Endometrial microvascular endothelial cells (primary cell): ENCODE measurements around the gene ACTN1. TPM values are rescaled to one million over a fixed set of nuclear protein-coding genes. Genes with fewer than 3 reads are reported as not detected.

Experiments used
- in situ Hi-C: cut with HindIII; loops from 2 replicates; pipeline ENCODE4 v1.10.0; 2017; ENCODE audit warnings: low sequenced_read_pairs, low pct_unique_long_range_greater_than_20kb; ENCODE audit errors: inconsistent ontology term
- total RNA-seq: library from RNA; depleted of rRNA; stranded (reverse); fragments of >200 nt; gene quantifications from one replicate; pipeline ENCODE4 v1.2.3, GENCODE V29; 2015; ENCODE audit errors: inconsistent ontology term

ACTN1 gene
- total RNA-seq, 1 donor from 2014 or later, result 399 TPM

- in situ Hi-C loops, result no loop called here
Measured at GRCh38 chr14:68972507-68973218, 6.4 kb downstream of the ACTN1 start.

GRCh38 chr14:68971411-68972035 is 7.6 kb downstream of the ACTN1 start:
- in situ Hi-C loops, result no loop called here

GRCh38 chr14:68970736-68971135 is 8.4 kb downstream of the ACTN1 start:
- in situ Hi-C loops, result no loop called here

- in situ Hi-C loops, result no loop called here
Measured at GRCh38 chr14:68970038-68970612, 9.0 kb downstream of the ACTN1 start.

GRCh38 chr14:68969278-68970033 is 9.6 kb downstream of the ACTN1 start:
- in situ Hi-C loops, result no loop called here

GRCh38 chr14:68968721-68969120 is 10.4 kb downstream of the ACTN1 start:
- in situ Hi-C loops, result no loop called here

GRCh38 chr14:68968051-68968450 is 11.1 kb downstream of the ACTN1 start:
- in situ Hi-C loops, result no loop called here

- in situ Hi-C loops, result no loop called here
Measured at GRCh38 chr14:68967459-68967940, 11.6 kb downstream of the ACTN1 start.

GRCh38 chr14:68966872-68967301 is 12.2 kb downstream of the ACTN1 start:
- in situ Hi-C loops, result no loop called here

GRCh38 chr14:68965261-68965761 is 13.8 kb downstream of the ACTN1 start:
- in situ Hi-C loops, result no loop called here

GRCh38 chr14:68964300-68965093 is 14.6 kb downstream of the ACTN1 start:
- in situ Hi-C loops, result no loop called here

GRCh38 chr14:68962681-68963080 is 16.4 kb downstream of the ACTN1 start:
- in situ Hi-C loops, result no loop called here

GRCh38 chr14:68961781-68962584 is 17.1 kb downstream of the ACTN1 start:
- in situ Hi-C loops, result no loop called here

GRCh38 chr14:68961361-68961760 is 17.7 kb downstream of the ACTN1 start:
- in situ Hi-C loops, result no loop called here

GRCh38 chr14:68960123-68960522 is 19.0 kb downstream of the ACTN1 start:
- in situ Hi-C loops, result no loop called here

GRCh38 chr14:68959035-68959434 is 20.1 kb downstream of the ACTN1 start:
- in situ Hi-C loops, result no loop called here

GRCh38 chr14:68958553-68958952 is 20.5 kb downstream of the ACTN1 start:
- in situ Hi-C loops, result no loop called here

GRCh38 chr14:68957775-68958174 is 21.3 kb downstream of the ACTN1 start:
- in situ Hi-C loops, result no loop called here
